GM21786 (cell line): ENCODE measurements around the gene UNC5C.
"Not testable (repeated sequence)": the region's sequence is repeated elsewhere in the genome, so short reads cannot be mapped to it uniquely, and the experiment has no call there.

Source experiments
- ATAC-seq: cut with Tn5 transposase; IDR thresholded peaks from one replicate; pipeline ENCODE4 v1.9.1; 2021; ENCODE audit not compliant: unreplicated experiment

The UNC5C gene

GRCh38 chr4:95141361-95141760 is 407.4 kb downstream of the UNC5C start:
- no peak for ATAC-seq

GRCh38 chr4:95139424-95139823 is 409.3 kb downstream of the UNC5C start:
- not testable (repeated sequence) for ATAC-seq

GRCh38 chr4:95134016-95134415 is 414.8 kb downstream of the UNC5C start:
- ATAC-seq, result not testable (repeated sequence)

- no peak for ATAC-seq
These were observed 418.9 kb downstream of the UNC5C start for GRCh38 chr4:95129821-95130311.

- no peak for ATAC-seq
These were observed 419.7 kb downstream of the UNC5C start for GRCh38 chr4:95129031-95129430.

- no peak for ATAC-seq
These were observed 423.8 kb downstream of the UNC5C start for GRCh38 chr4:95124906-95125504.

- no peak for ATAC-seq
These were observed 426.8 kb downstream of the UNC5C start for GRCh38 chr4:95122001-95122400.

GRCh38 chr4:95120456-95120855 is 428.3 kb downstream of the UNC5C start:
- no peak for ATAC-seq

- ATAC-seq, result no peak
These were observed 430.3 kb downstream of the UNC5C start for GRCh38 chr4:95118497-95118896.

GRCh38 chr4:95114521-95114920 is 434.3 kb downstream of the UNC5C start:
- ATAC-seq, result no peak
